GM12874 (cell line): ENCODE results near the gene COPS9.

ENCODE experiments used
- CTCF ChIP-seq: IDR thresholded peaks from 2 replicates; pipeline ENCODE4 v1.5.1; 2011; ENCODE audit warnings: low read depth, mild to moderate bottlenecking, control low read depth, low read length, moderate library complexity; ENCODE audit not compliant: insufficient read depth

Gene COPS9

GRCh38 chr2:240111253-240111652 is 24.9 kb downstream of the COPS9 start:
- TF ChIP-seq CTCF, result no peak

- no peak for TF ChIP-seq CTCF
Observed at GRCh38 chr2:240109386-240109785, 26.7 kb downstream of the COPS9 start.

GRCh38 chr2:240107477-240107796 is 28.7 kb downstream of the COPS9 start:
- TF ChIP-seq CTCF, result no peak

- TF ChIP-seq CTCF, result no peak
Observed at GRCh38 chr2:240106765-240107476, 29.2 kb downstream of the COPS9 start.

GRCh38 chr2:240105982-240106381 is 30.1 kb downstream of the COPS9 start:
- no peak for TF ChIP-seq CTCF

- no peak for TF ChIP-seq CTCF
Observed at GRCh38 chr2:240103136-240103535, 33.0 kb downstream of the COPS9 start.

GRCh38 chr2:240098349-240098748 is 37.8 kb downstream of the COPS9 start:
- no peak for TF ChIP-seq CTCF
